GM18873 (cell line): ENCODE results near the gene GRIP1.

Experiments
- ATAC-seq: cut with Tn5 transposase; IDR thresholded peaks from one replicate; pipeline ENCODE4 v1.9.1; 2021; ENCODE audit warnings: mild to moderate bottlenecking, moderate library complexity, moderate number of reproducible peaks; ENCODE audit not compliant: unreplicated experiment, low FRiP score

The GRIP1 gene

DNA sequence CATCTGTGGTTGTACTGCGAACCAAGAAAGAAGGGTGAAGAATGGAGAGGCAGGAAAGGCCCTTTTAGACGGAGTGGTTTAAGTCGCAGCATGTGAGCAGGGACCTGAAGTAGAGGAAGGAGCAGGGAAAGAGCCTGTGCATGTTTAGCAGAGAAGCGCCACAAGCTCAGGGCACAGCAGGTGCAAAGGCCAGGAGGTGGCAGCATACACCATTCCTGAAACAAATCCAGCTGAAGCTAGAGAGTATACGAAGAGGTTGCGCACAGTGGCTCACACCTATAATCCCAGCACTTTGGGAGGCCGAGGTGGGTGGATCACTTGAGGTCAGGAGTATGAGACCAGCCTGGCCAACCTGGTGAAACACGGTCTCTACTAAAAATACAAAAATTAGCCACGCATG is 326.7 kb downstream of the GRIP1 start:
- ATAC-seq = no peak

DNA sequence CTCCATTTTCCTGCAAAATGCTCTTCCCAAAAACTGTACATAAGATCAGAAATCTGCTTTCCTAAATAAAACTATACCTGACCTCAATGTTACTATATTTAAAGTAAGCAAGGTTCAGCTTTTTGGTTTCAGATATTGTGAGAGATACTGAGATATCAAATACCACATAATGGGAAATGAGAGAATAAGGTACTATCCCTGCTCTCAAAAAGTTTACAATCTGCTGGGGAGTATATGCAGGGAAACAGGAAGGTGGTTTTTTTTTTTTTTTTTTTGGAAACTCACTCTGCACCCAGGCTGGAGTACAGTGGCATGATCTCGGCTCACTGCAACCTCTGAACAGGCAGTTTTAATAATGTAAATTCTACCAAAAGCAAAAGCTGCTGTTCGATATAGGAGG is 327.6 kb downstream of the GRIP1 start:
- ATAC-seq = no peak

- no peak for ATAC-seq
These were observed 332.9 kb downstream of the GRIP1 start for GRCh38 chr12:66345956-66346355.

DNA sequence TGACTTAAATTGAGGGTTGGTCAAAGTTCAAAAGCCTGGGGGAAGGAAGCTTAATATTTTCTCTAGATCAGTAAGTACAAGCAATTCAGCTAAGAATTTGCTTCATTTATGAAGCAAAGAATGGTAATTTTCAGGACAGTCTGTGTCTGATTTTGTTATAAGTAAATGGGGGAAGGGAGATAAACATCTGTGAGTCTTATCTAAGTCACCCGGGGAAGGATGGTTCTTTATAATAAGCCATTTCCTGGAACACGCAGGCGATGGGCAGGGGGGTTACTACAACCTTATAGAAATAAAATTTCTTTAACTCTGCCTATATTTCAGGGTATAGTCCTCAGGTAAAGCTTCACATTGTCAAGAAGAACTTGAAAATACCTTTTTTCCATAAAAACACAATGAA is 333.7 kb downstream of the GRIP1 start:
- no peak for ATAC-seq

DNA sequence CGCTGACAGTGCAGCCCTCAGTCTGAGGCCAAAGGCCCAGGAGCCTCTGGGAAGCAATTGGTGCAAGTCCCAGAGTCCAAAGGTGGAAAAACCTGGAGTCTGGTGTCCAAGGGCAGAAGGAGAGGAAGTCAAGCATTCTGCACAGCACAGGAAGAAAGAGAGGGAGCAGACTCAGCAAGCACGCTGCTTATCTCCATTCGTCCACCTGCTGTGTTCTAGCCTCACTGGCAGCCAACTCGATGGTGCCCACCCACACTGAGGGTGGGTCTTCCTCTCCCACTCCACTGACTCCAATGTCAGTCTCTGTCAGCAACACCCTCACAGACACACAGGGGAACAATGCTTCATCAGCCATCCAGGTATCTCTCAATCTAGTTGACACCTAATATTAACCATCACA is 337.8 kb downstream of the GRIP1 start:
- ATAC-seq = no peak

GRCh38 chr12:66340131-66340530 is 338.7 kb downstream of the GRIP1 start:
- no peak for ATAC-seq

GRCh38 chr12:66337381-66338010 is 341.4 kb downstream of the GRIP1 start:
- no peak for ATAC-seq

DNA sequence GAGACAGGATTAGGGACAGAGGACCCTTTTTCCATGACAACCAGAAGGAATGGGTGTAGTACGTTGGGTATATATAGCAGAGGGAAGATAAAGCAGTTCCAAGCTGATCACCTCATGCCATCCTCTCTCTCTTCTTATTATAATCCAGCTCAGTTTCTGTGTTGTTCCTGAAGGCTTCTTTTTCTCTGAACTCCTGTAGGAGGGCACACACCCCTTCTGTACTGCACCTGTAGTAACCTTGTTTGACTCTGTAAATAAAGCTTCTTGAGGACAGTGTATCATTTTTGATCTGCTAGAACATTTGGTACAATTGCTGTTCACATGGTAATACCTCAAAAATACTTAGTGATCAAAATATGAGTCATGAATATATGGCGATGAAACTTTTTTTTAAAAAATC is 343.1 kb downstream of the GRIP1 start:
- no peak for ATAC-seq

DNA sequence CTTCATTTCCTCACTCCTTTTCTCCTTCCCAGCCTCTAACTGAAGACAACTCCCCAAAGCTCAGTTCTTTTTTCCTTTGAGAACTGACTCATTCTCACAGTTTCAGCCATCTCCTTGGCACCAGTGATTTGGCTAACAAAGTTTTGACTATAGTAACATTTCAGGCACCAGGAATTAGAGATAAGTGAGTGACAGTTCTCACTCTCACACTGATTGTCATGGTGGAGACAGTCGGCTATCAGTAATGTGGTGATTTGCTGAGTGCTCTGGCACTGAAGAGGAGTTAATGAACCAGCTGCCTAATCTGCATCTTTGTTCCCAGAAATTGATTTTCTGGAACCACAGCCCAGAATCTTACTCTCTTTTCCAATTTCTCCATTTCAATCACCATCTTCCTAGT is 347.1 kb downstream of the GRIP1 start:
- no peak for ATAC-seq

DNA sequence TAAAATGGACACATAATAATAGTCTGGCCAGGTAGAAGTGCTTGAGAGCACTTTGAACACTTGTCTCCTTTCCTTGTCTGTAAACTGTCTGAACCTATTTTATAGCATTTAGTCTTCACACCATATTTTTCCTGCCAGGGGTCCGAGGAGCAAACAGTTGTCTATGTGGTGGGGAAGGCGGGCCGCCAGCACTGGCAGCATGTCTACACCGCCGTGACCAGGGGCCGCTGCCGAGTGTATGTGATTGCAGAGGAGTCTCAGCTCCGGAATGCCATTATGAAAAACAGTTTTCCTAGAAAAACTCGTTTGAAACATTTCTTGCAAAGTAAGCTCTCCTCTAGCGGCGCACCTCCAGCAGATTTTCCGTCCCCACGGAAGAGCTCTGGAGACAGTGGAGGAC is 347.9 kb downstream of the GRIP1 start:
- ATAC-seq = no peak

DNA sequence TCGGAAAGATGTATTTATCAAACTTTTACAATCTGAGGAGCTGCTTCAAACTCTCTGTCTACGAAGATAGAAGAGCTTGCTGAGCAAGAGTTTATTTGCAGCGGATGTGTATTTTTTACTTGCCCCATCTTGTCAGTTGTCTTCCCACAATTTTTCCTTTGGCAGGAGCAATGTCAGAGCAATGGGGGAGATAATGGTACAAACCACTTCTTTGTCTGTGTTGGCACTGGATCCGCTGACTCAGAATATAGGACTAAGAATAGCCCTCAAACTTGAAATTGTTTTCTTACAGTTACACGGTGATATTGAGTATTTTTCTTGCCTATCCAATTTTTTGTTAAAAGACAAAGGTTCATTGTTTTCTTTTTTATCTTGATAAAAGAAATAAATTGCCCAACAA is 348.9 kb downstream of the GRIP1 start:
- no peak for ATAC-seq

DNA sequence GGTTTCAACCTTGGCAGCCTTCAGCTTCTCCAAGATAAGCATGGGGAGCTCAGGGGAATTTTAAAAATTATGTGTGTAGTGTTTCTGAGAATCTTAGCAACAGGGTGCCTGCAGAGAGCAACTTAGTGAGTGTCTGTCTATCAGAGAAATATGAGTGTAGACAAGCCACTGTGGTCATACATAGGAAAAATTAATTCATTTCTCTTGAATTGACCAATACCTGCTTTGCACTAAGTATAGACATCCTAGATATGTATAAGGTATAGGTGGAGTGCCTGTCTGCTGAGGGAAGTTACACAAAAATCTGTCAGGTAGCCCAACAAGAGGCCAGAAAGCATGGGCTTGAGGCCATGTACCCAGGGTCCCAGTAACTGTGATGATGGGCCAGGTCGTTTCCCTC is 355.9 kb downstream of the GRIP1 start:
- ATAC-seq = no peak

DNA sequence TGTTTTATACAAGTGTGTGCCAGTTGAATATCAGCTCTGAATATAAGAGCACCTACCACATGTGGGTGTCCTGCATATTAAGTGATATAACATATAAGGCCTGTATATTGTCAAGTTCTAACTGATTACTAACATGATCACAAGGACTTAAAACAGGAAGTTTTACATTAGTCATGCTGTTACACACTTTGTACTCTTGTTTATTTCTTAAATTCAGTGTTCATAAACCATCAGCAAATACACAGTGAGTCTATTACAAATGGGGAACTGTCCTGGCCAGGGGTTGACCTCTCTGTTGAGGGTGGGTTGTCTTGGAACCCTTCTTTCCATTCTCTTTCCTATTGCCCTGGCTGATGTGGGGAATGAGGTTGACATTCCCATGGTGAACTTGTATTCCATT is 357.4 kb downstream of the GRIP1 start:
- ATAC-seq = no peak

- ATAC-seq = no peak
These were observed 357.9 kb downstream of the GRIP1 start for GRCh38 chr12:66320996-66321395.

DNA sequence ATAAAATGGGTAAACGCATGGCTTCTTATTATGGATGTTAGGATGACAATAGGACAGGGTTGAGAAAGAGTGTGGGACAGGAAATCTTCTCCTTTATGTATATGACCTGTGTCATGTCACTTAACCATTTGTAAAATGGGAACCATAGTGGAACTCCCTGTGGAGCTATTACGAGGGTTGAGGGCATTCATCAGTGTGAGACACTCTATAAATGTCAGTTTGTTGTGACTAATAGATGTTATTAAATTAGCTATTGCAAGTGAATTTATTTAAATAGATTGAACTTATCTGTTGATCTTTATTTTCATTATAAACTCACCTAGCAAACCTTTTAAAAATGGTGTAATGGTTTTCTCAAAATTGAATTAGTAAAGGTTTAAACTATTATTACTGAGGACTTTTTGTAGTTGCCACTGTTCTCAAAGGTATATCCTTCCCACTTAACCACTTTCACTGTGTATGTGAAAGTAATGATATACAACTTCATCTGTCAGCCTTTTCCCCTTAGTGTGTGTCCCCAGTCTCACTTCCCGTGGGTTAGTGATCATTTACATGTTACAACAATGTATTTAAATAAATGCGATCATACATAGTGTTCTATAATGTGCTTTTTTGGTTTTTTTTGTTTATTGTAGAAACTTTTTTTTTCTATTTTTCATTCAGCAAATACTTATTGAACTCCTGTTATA is 359.5 kb downstream of the GRIP1 start:
- ATAC-seq = no peak

GRCh38 chr12:66314278-66314677 is 364.6 kb downstream of the GRIP1 start:
- no peak for ATAC-seq

DNA sequence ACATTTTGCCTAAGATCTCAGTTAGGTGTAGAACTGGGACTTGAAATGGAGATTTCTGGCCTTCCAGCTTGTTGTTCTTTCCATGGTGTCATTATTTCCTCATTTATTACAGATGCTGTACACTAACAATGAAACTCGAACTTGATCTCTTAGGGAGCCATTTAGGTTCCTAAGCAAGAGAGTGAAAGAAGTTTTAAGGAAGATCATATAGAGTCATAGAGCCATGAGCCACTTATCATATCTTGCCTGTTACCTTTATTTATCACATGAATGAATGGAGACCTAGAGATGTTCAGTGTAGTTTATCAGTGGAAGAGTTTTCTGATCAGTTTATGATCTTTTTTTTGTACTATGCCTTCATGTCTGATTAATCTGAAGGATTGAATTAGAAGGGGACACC is 366.7 kb downstream of the GRIP1 start:
- no peak for ATAC-seq

DNA sequence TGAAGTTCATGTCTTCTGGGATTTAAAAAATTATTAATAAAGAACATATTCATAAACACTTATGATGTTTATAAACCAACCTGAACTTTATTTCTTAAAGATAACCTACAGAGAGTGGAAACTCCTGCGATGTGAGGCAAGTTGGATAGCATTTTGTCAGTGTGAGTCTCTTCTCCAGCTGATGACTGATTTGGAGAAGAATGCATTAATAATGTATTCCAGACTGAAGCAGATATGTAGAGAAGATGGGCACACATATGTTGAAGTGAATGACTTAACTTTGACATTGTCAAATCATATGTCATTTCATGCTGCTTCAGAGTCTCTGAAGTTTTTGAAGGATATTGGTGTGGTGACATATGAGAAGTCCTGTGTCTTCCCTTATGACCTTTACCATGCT is 369.3 kb downstream of the GRIP1 start:
- ATAC-seq = no peak

- ATAC-seq = no peak
These were observed 374.5 kb downstream of the GRIP1 start for GRCh38 chr12:66304296-66304900.

DNA sequence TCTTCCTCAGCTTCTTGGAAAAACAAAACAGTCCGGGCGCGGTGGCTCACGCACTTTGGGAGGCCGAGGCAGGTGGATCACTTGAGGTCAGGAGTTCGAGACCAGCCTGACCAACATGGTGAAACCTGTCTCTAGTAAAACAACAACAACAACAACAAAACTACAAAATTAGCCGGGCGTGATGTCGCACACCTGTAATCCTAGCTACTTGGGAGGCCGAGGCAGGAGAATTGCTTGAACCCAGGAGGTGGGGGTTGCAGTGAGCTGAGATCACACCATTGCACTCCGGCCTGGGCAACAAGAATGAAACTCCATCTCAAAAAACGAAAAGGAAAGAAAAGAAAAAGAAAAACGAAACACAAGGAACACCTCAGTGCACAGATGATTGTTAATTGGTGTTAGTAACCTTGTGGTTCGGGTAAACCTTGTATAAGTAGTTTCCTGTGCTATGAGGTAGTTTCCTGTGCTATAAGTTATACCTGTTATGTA is 375.5 kb downstream of the GRIP1 start:
- peak; percentile 63 for ATAC-seq

GRCh38 chr12:66302827-66303169 is 376.1 kb downstream of the GRIP1 start:
- no peak for ATAC-seq
